ENCODE measurements around the gene ZIC3. TPM values are rescaled to one million over a fixed set of nuclear protein-coding genes. Genes with fewer than 3 reads are reported as not detected.

Gene ZIC3
- total RNA-seq, 1 donor from 2014 or later, result not detected

DNA sequence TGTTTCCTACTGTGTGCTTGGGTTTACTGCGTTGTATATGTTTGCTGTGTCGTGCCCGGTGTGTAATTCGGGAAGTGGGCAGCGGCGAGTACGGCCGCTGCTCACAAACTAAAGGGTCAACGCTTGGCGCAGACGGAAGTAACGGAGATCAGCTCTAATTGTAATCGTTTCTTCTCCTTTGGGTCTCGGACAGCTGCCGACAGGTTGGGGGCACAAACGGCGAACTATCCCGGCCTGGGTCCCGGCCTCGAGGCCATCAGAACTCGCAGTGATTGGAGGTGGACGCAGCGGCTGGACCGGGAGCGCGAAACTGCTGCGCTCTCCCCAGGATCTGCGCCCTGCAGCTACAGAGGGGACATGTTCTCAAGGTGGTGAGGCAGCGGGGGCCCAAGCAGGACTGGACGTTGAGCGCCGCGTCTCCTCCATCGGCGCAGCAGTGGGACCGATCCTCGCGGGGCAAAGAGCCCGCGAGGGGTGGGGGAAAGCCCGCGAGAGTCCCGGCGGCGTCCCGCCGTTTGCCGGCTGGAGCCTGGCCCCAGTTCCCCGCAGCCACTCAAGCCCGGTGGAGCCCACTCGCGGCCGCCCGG lies 516 bp upstream of the ZIC3 start:
- Mint-ChIP-seq H3K4me1 (peaks cover 5% of the 10 kb centered on the region), H3K27ac (peak overlapping the region; percentile 84), H3K4me3 (peak overlapping the region; percentile 36), H3K9me3 (peaks cover 9% of the 10 kb centered on the region), H3K27me3 (peaks cover 65% of the 10 kb centered on the region), H3K36me3 (ENCODE audit: low read depth) (no peaks in the 10 kb centered on the region)
- no peak for DNase-seq
- intact Hi-C loops (cut with micrococcal nuclease), result loop anchor here (1.0 to 5.0 kb wide), 3 partner anchors 16 to 1637 kb away; no protein-coding TSS in a partner anchor

DNA sequence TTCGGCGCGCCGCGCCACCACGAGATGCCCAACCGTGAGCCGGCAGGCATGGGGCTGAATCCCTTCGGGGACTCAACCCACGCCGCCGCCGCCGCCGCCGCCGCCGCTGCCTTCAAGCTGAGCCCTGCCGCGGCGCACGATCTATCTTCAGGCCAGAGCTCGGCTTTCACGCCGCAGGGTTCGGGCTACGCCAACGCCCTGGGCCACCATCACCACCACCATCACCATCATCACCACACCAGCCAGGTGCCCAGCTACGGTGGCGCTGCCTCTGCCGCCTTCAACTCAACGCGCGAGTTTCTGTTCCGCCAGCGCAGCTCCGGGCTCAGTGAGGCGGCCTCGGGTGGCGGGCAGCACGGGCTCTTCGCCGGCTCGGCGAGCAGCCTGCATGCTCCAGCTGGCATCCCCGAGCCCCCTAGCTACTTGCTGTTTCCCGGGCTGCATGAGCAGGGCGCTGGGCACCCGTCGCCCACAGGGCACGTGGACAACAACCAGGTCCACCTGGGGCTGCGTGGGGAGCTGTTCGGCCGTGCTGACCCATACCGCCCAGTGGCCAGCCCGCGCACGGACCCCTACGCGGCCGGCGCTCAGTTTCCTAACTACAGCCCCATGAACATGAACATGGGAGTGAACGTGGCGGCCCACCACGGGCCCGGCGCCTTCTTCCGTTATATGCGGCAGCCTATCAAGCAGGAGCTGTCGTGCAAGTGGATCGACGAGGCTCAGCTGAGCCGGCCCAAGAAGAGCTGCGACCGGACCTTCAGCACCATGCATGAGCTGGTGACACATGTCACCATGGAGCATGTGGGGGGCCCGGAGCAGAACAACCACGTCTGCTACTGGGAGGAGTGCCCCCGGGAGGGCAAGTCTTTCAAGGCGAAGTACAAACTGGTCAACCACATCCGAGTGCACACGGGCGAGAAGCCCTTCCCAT lies 1.1 kb downstream of the ZIC3 start:
- H3K27ac Mint-ChIP-seq, result peak overlapping the region; percentile 29
- peaks cover 64% of the 10 kb centered on the region for H3K27me3 Mint-ChIP-seq
- intact Hi-C loops (cut with micrococcal nuclease), result loop anchor here (5.0 kb wide), 2 partner anchors 140 to 1635 kb away; no protein-coding TSS in a partner anchor
- peaks cover 5% of the 10 kb centered on the region for H3K4me1 Mint-ChIP-seq
- no peak overlapping the region for H3K4me3 Mint-ChIP-seq
- peaks cover 9% of the 10 kb centered on the region for H3K9me3 Mint-ChIP-seq
- no peak for DNase-seq
- H3K36me3 Mint-ChIP-seq (ENCODE audit: low read depth), result no peaks in the 10 kb centered on the region

DNA sequence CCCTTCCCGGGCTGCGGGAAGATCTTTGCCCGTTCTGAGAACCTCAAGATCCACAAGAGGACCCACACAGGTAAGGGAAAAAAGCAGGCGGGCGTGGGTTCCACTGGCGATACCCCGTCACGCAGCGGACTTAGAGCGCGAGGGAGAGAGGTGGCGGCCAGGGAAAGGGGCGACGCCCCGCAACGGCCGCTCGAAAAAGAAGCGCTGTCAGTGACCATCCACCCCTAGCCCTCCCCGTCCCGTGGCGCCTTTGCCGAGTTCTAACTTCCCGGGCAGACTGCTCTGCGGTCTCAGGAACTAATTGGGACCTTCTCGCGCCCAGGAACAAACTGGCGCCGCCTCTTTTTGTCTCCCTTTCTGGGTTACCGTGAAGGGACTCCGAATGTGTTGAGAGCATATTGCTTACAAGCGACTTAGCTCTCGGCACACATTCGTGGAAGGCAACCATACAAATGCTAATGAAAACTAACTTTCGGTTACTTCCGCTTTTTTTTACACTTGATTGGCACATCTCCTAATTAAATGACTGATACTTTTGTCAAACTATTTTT lies 1.8 kb downstream of the ZIC3 start:
- H3K27me3 Mint-ChIP-seq, result peaks cover 64% of the 10 kb centered on the region
- intact Hi-C loops (cut with micrococcal nuclease), result loop anchor here (5.0 kb wide), 2 partner anchors 140 to 1635 kb away; no protein-coding TSS in a partner anchor
- DNase-seq, result no peak

DNA sequence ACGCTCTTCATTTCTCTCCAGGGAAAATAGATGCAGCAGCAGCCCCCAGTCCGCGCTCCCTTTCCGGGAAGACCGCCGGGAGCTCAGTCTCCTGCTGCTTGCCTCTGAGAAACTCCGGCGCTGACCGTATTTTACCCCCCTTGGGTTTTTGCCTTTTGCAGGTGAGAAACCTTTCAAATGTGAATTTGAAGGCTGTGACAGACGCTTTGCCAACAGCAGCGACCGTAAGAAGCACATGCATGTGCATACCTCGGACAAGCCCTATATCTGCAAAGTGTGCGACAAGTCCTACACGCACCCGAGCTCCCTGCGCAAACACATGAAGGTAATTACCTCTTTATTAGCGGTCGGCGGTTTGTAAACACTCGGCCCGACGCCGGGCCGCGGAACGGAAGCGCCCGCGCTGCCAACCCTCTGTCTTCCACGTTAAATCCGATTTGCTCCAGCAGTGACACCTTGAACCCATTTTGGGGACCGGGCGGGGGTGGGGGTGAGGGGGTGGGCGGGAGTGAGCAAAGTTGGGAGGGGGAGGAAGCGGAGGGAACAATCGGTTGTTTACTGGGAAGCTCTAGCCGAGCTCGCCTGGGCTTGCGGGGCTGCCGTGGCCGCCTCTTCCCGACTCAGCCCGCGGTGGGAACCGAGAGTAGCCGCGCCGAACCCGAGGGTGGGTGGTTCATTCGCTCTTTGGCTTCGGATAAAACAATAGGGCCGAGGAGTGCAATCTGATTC lies 3.0 kb downstream of the ZIC3 start:
- H3K27me3 Mint-ChIP-seq, result peaks cover 62% of the 10 kb centered on the region
- no peak for DNase-seq
- H3K4me1 Mint-ChIP-seq, result peaks cover 5% of the 10 kb centered on the region
- H3K36me3 Mint-ChIP-seq (ENCODE audit: low read depth), result no peaks in the 10 kb centered on the region
- peak overlapping the region; percentile 66 for H3K27ac Mint-ChIP-seq
- intact Hi-C loops (cut with micrococcal nuclease), result loop anchor here (5.0 kb wide), 2 partner anchors 142 to 1633 kb away; no protein-coding TSS in a partner anchor
- H3K9me3 Mint-ChIP-seq, result peaks cover 9% of the 10 kb centered on the region
- no peak overlapping the region for H3K4me3 Mint-ChIP-seq

More for the DNA sequence above, 1.8 kb downstream of the ZIC3 start:
- Mint-ChIP-seq H3K4me3 (no peak overlapping the region), H3K27ac (no peak overlapping the region), H3K4me1 (peaks cover 5% of the 10 kb centered on the region), H3K9me3 (peaks cover 9% of the 10 kb centered on the region), H3K36me3 (ENCODE audit: low read depth) (no peaks in the 10 kb centered on the region)

DNA sequence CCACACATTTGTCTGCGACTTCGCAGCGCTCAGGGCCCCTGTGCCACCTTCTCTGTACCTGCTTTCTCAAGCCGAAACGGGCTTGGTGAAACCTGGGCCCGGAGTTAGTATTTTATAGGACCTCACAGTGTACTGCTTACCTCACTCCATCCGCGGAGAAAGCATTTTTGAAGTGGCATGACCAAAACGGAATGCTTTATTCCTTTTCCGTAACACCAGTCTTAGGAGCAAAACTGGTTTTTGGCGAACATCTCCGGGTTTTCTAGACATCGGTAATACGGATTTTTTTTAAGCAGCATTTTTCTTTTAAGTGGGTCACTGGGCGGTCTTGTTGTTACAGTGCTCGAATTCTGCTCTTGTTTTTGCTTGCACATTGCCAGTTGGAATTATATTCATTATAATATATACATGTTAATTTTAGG lies 3.6 kb downstream of the ZIC3 start:
- DNase-seq, result no peak
- Mint-ChIP-seq H3K9me3 (peaks cover 9% of the 10 kb centered on the region), H3K27ac (no peak overlapping the region), H3K36me3 (ENCODE audit: low read depth) (no peaks in the 10 kb centered on the region), H3K27me3 (peaks cover 59% of the 10 kb centered on the region), H3K4me1 (peaks cover 5% of the 10 kb centered on the region), H3K4me3 (no peak overlapping the region)
- intact Hi-C loops (cut with micrococcal nuclease), result loop anchor here (5.0 kb wide), 2 partner anchors 142 to 1633 kb away; no protein-coding TSS in a partner anchor

DNA sequence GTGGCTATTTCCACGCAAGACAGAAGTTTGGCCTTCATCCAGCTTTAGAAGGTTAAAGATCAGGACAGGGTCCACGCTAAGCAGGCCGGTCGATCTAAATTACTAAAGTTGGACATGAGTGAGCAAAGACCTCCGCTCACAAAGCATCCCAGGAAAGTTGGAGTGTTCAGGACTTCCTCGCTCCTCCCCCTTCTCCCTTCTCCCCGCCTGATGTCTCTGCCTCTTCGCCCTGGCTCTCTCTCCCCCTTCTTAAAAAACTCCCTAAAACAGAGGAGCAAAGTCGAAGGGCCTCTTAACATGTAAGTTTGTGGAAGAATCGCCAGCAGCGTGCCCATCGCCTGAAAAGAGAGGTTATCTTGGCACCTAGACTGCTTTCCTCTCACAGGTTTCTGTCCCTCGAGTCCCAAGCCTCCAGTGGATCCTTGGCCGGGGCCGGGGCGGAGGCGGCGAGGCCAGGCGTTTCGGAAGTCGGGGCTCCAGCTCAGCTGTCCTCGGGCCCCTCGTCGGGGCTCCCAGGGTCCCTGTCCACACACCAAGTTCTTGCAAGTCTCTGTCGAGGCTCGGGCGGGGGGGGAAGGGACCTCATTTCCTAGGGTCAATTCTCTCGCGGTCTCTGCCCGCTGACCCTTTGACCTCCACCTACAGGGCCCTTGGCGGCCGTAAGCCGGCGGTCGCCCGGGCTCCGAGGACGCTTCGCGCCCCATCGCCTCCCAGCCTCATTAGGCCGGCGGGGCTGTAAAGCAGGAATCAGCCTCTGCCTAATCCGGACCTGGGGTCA lies 7.6 kb downstream of the ZIC3 start:
- Mint-ChIP-seq H3K27ac (no peak overlapping the region), H3K9me3 (peaks cover 3% of the 10 kb centered on the region), H3K4me1 (no peaks in the 10 kb centered on the region), H3K36me3 (ENCODE audit: low read depth) (no peaks in the 10 kb centered on the region), H3K27me3 (peaks cover 54% of the 10 kb centered on the region), H3K4me3 (no peak overlapping the region)
- intact Hi-C loops (cut with micrococcal nuclease), result no loop called here
- no peak for DNase-seq

DNA sequence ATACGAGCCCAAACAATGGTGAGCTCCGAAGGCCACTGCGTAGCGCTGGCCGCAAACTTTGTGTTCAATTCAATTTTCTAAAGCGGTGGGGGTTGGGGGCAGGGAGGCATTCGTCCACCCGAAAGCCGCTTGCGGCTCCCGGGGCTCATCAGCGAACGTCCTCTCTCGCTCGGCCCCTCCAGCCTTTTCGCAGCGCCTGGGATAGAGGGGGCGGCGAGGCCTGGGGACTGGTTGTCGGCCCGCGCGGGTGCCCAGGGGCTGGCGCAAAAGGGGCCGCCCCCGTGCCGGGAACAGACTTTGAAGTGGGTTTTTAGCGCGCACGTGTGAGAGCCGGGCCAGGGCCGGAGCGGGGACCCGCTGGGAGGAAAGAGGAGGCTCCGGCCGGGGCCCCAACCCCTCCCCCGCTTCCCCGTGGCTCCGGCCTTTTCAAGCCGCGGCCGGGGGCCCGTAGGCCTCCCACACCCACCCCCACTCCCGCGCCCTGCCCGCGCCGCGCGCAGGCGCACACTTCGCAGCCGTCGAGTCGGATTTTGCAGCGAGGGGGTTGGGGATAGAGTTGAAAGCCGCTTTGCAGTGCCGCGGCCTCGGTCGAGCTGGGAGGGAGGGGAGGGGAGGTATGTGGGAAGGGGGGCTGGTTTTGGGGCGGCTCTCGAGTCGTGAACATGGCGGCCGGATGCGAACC lies 8.3 kb downstream of the ZIC3 start:
- Mint-ChIP-seq H3K27me3 (peaks cover 49% of the 10 kb centered on the region), H3K9me3 (peaks cover 3% of the 10 kb centered on the region), H3K4me3 (no peak overlapping the region), H3K27ac (no peak overlapping the region), H3K36me3 (ENCODE audit: low read depth) (no peaks in the 10 kb centered on the region), H3K4me1 (no peaks in the 10 kb centered on the region)
- no peak for DNase-seq
- intact Hi-C loops (cut with micrococcal nuclease), result no loop called here

DNA sequence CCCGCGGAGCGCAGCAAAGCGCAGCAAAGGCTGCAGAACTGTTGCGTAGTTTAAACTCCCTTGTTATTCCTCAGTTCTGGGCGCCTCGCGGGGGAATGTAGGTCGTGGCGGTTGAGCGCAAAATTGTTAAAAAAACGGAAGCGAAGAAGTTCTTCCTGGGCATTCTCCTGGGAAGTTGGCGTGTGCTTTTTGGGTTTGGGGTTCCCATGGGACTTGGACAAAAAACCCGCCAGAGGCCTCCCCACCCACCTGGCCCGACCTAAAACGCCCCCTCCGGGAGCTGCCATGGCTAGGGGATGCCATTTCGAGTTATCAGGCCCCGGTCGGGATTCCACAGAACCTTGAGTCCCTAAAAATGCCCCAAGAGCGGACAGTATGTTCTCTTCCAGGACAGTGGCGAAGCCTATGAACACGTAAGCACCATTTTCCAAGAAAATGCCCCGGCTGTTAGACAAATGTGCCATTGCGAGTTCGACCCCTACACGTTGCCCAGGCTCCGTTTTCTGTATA lies 8.9 kb downstream of the ZIC3 start:
- Mint-ChIP-seq H3K4me1 (no peaks in the 10 kb centered on the region), H3K4me3 (no peak overlapping the region), H3K36me3 (ENCODE audit: low read depth) (no peaks in the 10 kb centered on the region), H3K27ac (no peak overlapping the region), H3K27me3 (peaks cover 43% of the 10 kb centered on the region), H3K9me3 (peaks cover 2% of the 10 kb centered on the region)
- no peak for DNase-seq
- intact Hi-C loops (cut with micrococcal nuclease), result no loop called here

DNA sequence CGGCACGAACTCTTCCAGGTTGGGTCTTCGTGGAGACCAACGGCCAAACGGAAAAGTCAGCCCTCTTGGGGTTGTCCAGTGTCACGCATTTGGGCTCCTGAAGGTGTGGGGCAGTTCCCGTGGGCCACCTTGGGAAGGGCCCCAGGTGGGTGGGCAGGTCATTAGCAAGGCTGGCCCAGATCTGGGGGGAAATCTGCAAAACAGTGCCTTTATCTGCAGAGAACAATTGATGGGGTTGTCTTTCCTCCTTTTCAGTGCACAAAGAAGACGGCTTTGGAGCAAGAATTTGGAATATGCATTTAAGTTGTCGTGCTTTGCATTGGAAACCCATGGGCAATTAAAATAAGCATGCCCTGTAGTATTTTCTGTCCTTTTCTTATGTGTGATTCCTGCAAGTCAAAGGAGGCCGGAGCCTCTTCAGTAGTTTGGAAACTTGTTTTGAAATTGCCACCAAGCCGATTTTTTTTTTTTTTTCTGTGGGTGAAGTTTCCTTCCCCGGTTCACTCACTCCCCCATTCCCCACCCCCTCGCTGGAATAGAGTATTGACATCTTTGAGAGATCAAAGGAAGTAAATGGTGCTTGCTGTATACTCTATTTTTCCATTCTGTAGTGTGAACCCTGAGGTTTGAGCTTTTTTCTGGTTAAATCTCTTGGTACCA lies 9.8 kb downstream of the ZIC3 start:
- no peaks in the 10 kb centered on the region for H3K9me3 Mint-ChIP-seq
- no peak for DNase-seq
- no peak overlapping the region for H3K4me3 Mint-ChIP-seq
- H3K27me3 Mint-ChIP-seq, result peaks cover 37% of the 10 kb centered on the region
- intact Hi-C loops (cut with micrococcal nuclease), result no loop called here
- H3K27ac Mint-ChIP-seq, result no peak overlapping the region
- H3K4me1 Mint-ChIP-seq, result no peaks in the 10 kb centered on the region
- H3K36me3 Mint-ChIP-seq (ENCODE audit: low read depth), result no peaks in the 10 kb centered on the region

DNA sequence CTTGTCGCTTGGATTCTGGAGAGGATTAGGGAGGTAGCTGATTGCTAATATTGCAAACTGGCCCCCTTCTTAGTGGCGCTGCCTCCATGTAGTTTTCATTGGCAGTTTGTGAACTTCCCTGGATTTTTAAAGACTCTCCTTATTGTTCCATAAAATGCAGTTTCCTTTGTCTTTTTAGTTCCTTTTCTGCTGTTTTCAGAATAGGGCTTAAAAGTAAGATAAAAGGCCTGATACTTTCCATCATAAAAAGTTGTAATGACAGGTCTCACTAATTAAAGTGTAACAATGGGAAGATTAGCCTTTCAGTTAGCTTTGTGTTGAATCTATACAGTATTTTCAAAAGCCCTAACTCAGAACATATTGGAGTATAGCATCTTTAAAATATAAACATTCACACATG lies 21.2 kb downstream of the ZIC3 start:
- H3K4me1 Mint-ChIP-seq, result no peaks in the 10 kb centered on the region
- no peaks in the 10 kb centered on the region for H3K36me3 Mint-ChIP-seq (ENCODE audit: low read depth)
- intact Hi-C loops (cut with micrococcal nuclease), result no loop called here
- H3K27ac Mint-ChIP-seq, result no peak overlapping the region
- H3K4me3 Mint-ChIP-seq, result no peak overlapping the region
- no peaks in the 10 kb centered on the region for H3K27me3 Mint-ChIP-seq
- no peaks in the 10 kb centered on the region for H3K9me3 Mint-ChIP-seq
- DNase-seq, result no peak

DNA sequence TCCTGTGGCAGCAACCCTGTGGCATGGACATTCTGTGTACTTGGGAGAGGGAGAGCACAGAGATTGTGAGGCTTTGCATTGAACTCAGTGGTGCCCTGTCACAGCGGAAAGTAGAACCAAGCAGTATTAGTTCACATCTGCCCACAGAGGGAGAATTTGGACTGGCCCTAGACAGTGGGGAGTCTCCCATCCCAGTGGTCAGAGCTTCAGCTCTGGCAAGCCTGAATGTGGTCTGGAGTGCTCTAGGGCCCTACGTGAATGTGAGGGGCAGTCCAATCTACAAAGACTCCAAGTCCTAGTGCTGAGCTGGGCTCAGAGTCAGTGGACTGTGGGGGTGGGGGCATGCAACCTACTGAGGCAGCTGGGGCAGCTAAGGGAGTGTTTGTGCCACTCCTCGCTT lies 34.8 kb downstream of the ZIC3 start:
- Mint-ChIP-seq H3K4me1 (no peaks in the 10 kb centered on the region), H3K4me3 (no peak overlapping the region), H3K9me3 (no peaks in the 10 kb centered on the region), H3K36me3 (ENCODE audit: low read depth) (no peaks in the 10 kb centered on the region), H3K27ac (no peak overlapping the region), H3K27me3 (no peaks in the 10 kb centered on the region)
- no peak for DNase-seq
- intact Hi-C loops (cut with micrococcal nuclease), result no loop called here
